LNCAP (cell line): ENCODE measurements around the gene ZNF473.

ENCODE experiments used
- TF ChIP-seq, protein P1 (sequence below): fragments of 450-650 bp; IDR thresholded peaks from 2 replicates; pipeline ENCODE4 v1.5.1; 2017; ENCODE audit warnings: mild to moderate bottlenecking

Gene ZNF473

GRCh38 chr19:50000038-50000840 lies 25.6 kb upstream of the ZNF473 start:
- TF ChIP-seq, protein P1, sequence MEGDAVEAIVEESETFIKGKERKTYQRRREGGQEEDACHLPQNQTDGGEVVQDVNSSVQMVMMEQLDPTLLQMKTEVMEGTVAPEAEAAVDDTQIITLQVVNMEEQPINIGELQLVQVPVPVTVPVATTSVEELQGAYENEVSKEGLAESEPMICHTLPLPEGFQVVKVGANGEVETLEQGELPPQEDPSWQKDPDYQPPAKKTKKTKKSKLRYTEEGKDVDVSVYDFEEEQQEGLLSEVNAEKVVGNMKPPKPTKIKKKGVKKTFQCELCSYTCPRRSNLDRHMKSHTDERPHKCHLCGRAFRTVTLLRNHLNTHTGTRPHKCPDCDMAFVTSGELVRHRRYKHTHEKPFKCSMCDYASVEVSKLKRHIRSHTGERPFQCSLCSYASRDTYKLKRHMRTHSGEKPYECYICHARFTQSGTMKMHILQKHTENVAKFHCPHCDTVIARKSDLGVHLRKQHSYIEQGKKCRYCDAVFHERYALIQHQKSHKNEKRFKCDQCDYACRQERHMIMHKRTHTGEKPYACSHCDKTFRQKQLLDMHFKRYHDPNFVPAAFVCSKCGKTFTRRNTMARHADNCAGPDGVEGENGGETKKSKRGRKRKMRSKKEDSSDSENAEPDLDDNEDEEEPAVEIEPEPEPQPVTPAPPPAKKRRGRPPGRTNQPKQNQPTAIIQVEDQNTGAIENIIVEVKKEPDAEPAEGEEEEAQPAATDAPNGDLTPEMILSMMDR, result no peak

DNA sequence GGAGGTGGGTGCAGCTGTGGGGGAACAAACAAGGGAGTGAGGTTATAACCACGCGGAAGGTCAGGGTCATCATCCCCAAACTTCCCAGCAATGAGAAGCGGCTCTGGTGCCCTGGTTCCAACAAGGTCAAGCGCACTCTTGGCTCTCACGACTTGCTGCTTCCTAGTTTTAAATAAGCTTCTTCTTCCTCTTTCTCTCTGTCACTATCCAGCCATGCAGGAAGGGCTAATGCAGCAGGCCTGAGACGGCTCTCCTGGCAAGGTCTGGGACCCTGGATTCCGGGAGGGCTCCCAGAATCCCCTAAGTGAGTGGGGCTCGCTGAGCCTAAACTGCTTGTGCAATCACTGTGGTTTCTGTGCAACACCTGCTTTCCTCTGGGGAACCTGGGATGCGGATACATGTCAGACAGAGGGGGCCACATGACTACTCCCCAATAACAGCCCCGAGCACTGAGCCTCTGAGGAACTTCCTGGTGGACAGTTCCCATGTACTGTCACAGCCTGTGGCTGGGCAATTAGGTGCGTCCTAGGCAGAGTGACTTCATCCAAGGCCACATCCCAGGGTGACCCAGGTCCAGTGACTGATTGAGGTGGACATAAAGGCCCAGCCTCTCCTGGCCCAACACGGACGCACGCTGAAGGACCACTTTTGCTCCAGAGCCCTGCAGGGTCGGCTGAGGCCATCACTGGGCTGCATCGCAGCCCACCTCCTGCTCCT lies 24.8 kb upstream of the ZNF473 start:
- TF ChIP-seq, protein P1, result no peak

GRCh38 chr19:50001775-50002174 lies 24.0 kb upstream of the ZNF473 start:
- TF ChIP-seq, protein P1, result no peak

DNA sequence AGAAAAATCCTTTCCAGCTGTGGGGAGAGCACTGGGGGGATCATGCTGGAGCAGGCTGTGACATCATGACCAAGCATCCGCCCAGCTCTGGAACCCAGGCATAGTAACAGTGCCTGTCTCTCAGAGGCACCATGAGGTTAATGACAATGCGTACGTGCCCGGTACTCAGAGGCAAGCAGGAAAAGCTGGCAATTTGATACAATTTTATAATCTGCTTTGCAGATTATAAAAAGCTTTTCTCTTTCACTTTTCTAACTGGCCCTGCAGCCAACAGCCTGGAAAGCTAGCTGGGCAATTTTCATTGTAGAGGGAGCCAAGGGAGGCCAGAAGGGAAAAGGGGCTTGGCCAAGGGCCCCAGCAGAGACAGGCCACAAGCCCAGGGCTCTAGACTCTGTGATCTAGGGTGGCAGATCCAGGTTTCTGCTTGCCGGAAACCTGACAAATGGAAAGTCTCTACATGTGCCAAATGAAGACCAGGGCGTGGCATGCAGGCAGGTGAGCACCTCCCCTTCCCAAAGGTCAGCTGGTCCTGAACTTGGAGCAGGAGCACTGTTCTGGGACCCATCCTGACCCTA lies 23.3 kb upstream of the ZNF473 start:
- TF ChIP-seq, protein P1, result no peak

- TF ChIP-seq, protein P1, result no peak
Measured at GRCh38 chr19:50003254-50003788, 22.5 kb upstream of the ZNF473 start.

DNA sequence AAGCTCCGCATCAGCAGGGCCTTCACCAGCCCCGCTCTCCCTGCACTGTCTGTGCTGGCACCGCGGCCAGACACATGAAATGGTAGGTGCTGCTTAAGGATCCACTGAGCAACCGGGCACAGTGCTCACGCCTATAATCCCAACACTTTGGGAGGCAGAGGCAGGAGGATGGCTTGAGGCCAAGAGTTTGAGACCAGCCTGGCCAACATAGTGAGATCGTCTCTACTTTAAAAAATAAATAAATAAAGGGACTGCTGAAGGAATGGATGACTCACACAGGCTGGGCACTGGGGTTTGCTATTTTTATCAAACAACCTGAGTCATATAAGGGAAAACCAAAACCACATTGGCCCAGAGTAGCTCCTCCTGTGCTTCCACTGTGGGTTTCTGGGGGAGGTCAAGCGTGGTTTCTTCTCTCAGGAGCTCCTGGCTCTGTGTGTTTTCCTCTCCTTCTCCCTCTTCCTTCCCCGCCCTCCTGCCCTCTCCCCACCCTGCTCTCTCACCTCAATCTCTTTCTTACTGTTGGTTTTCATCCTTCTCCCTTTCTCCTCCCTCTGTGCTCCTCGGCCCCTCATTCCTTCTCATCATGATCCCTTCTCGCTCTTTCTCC lies 21.9 kb upstream of the ZNF473 start:
- TF ChIP-seq, protein P1, result no peak

DNA sequence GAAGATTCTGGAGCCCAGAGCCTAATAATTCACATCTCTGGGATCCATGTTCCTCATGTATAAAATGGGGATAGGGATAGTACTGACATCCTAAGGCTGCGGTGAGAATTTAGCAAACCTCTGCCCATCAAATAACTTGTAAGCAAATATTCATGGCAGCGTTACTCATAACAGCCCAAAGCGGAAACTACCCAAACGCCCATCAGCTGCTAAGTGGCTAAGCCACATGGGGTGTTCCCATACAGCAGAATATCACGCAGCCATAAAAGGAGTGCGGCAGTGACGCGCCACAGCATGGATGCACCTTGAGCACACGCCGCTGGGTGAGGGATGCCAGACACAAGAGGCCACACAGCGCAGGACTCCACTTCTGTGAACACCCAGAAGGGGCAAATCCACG lies 20.4 kb upstream of the ZNF473 start:
- TF ChIP-seq, protein P1, result no peak
